ENCODE results near the gene MLYCD.

Gene MLYCD

DNA sequence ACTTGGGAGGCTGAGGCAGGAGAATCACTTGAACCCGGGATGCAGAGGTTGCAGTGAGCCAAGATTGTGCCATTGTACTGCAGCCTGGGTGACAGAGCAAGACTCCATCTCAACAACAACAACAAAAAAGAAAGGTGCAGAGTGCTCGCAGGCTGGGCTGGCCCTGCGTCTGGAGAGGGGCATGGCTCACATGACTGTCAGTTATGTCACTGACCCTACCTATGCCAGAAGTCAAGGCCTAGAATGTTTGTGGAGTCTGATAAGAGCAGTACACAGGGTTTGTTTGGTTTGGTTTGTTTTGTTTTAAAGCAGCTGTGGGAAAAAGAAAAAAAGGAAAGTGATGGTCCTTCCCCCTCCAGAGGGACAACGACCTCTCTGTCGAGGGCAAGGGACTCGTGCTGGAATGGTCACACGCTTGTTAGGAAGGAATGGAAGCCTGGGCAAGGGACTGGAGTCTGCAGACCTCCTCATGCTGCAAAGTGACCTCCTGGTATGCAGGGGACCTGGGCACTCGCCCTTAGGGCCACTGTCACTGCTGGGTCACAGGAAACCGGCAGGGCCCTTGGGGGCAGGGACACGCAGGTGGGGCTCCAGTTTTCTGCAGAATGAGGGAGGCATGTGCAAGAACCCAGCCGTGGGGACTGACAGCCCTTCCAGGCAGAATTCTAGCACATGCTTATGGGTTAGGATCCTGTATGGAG is 44.0 kb downstream of the MLYCD start:
- Histone ChIP-seq H3K9ac (no peak overlapping the region), H3K4me1 (ENCODE audit: low read depth, poor library complexity, severe bottlenecking) (no peaks in the 10 kb centered on the region), H3K4me3 (IDR thresholded peaks at IDR 0.05; ENCODE audit: insufficient read depth, low read depth, low read length) (no peak overlapping the region), H2AFZ (ENCODE audit: low read depth) (no peak overlapping the region), H4K20me1 (ENCODE audit: insufficient read depth) (no peaks in the 10 kb centered on the region), H3K36me3 (ENCODE audit: insufficient read depth) (no peaks in the 10 kb centered on the region), H3K27ac (no peak overlapping the region), H3K4me2 (no peak overlapping the region), H3K79me2 (ENCODE audit: insufficient read depth, low read depth) (no peaks in the 10 kb centered on the region), H3K27me3 (ENCODE audit: insufficient read depth, low read depth) (no peaks in the 10 kb centered on the region)
- TF ChIP-seq CTCF (conservative IDR thresholded peaks at IDR 0.05; ENCODE audit: low read depth, low read length): no peak

- Histone ChIP-seq H3K9ac (no peak overlapping the region), H3K79me2 (ENCODE audit: insufficient read depth, low read depth) (no peaks in the 10 kb centered on the region), H4K20me1 (ENCODE audit: insufficient read depth) (no peaks in the 10 kb centered on the region), H3K36me3 (ENCODE audit: insufficient read depth) (no peaks in the 10 kb centered on the region), H3K27ac (no peak overlapping the region), H2AFZ (ENCODE audit: low read depth) (no peak overlapping the region), H3K4me3 (IDR thresholded peaks at IDR 0.05; ENCODE audit: insufficient read depth, low read depth, low read length) (no peak overlapping the region), H3K27me3 (ENCODE audit: insufficient read depth, low read depth) (no peaks in the 10 kb centered on the region), H3K4me1 (ENCODE audit: low read depth, poor library complexity, severe bottlenecking) (no peaks in the 10 kb centered on the region), H3K4me2 (no peak overlapping the region)
- TF ChIP-seq CTCF (conservative IDR thresholded peaks at IDR 0.05; ENCODE audit: low read depth, low read length): no peak
Observed at GRCh38 chr16:83943516-83944050, 44.7 kb downstream of the MLYCD start.

DNA sequence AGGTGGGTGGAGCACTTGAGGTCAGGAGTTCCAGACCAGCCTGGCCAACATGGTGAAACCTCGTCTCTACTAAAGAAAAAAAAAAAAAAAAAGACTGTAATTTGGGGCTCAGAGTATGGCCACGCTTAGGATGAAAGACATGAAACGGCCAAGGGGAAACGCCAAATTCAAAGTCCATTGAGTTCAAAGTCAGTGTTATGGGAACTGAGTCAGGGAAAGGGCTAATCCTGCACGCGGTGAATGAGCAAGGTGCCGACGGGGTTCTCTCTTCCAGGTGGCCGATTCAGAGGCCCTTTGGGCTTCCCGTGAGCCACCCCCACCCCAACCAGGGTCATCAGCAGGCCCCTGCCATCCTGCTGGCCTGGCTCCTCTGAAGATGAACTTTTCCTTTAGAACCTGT is 46.7 kb downstream of the MLYCD start:
- Histone ChIP-seq H4K20me1 (ENCODE audit: insufficient read depth) (no peaks in the 10 kb centered on the region), H3K9ac (no peak overlapping the region), H3K27me3 (ENCODE audit: insufficient read depth, low read depth) (no peaks in the 10 kb centered on the region), H3K4me1 (ENCODE audit: low read depth, poor library complexity, severe bottlenecking) (no peaks in the 10 kb centered on the region), H3K27ac (no peak overlapping the region), H3K79me2 (ENCODE audit: insufficient read depth, low read depth) (no peaks in the 10 kb centered on the region), H3K36me3 (ENCODE audit: insufficient read depth) (no peaks in the 10 kb centered on the region), H3K4me2 (no peak overlapping the region), H3K4me3 (IDR thresholded peaks at IDR 0.05; ENCODE audit: insufficient read depth, low read depth, low read length) (no peak overlapping the region), H2AFZ (ENCODE audit: low read depth) (no peak overlapping the region)
- no peak for TF ChIP-seq CTCF (conservative IDR thresholded peaks at IDR 0.05; ENCODE audit: low read depth, low read length)

GRCh38 chr16:83946154-83946780 is 47.4 kb downstream of the MLYCD start:
- no peak overlapping the region for H3K9ac ChIP-seq
- no peak for TF ChIP-seq CTCF (conservative IDR thresholded peaks at IDR 0.05; ENCODE audit: low read depth, low read length)
- H3K4me2 ChIP-seq: no peak overlapping the region
- H3K4me3 ChIP-seq (IDR thresholded peaks at IDR 0.05; ENCODE audit: insufficient read depth, low read depth, low read length): no peak overlapping the region
- H3K4me1 ChIP-seq (ENCODE audit: low read depth, poor library complexity, severe bottlenecking): no peaks in the 10 kb centered on the region
- no peaks in the 10 kb centered on the region for H3K36me3 ChIP-seq (ENCODE audit: insufficient read depth)
- H3K79me2 ChIP-seq (ENCODE audit: insufficient read depth, low read depth): no peaks in the 10 kb centered on the region
- H3K27ac ChIP-seq: no peak overlapping the region
- no peaks in the 10 kb centered on the region for H3K27me3 ChIP-seq (ENCODE audit: insufficient read depth, low read depth)
- no peak overlapping the region for H2AFZ ChIP-seq (ENCODE audit: low read depth)
- no peaks in the 10 kb centered on the region for H4K20me1 ChIP-seq (ENCODE audit: insufficient read depth)

All from KMS-11 (cell line).